OCI-LY1 (cell line): ENCODE measurements around the gene UBASH3B.

Experiments used
- H2AFZ ChIP-seq: fragments of 200-600 bp; sonication (generic), shearing (Covaris generic); 2 replicates; pipeline ENCODE4 v1.6.0; 2014; ENCODE audit warnings: antibody characterized with exemption, mild to moderate bottlenecking, low read length
- H3F3A ChIP-seq: fragments of 200-600 bp; sonication (generic), shearing (Covaris generic); 2 replicates; pipeline ENCODE4 v1.6.0; 2014; ENCODE audit warnings: mild to moderate bottlenecking, antibody characterized with exemption, low read length, moderate library complexity; ENCODE audit not compliant: insufficient read depth
- H3K27ac ChIP-seq: fragments of 200-600 bp; sonication (generic); 2 replicates; pipeline ENCODE4 v1.5.1; 2014; ENCODE audit warnings: low read length, mixed run types, mild to moderate bottlenecking, low read depth; ENCODE audit not compliant: poor library complexity, severe bottlenecking
- H3K27me3 ChIP-seq: fragments of 200-600 bp; sonication (generic); 2 replicates; pipeline ENCODE4 v1.6.0; 2014; ENCODE audit warnings: antibody characterized with exemption, mild to moderate bottlenecking, low read length, moderate library complexity; ENCODE audit not compliant: insufficient read depth
- H3K36me3 ChIP-seq: fragments of 200-600 bp; sonication (generic); 2 replicates; pipeline ENCODE4 v1.6.1; 2014; ENCODE audit warnings: mild to moderate bottlenecking, antibody characterized with exemption, low read length, moderate library complexity, mixed read lengths; ENCODE audit not compliant: insufficient read depth
- H3K4me1 ChIP-seq: fragments of 200-600 bp; sonication (generic); 2 replicates; pipeline ENCODE4 v1.5.1; 2014; ENCODE audit warnings: mild to moderate bottlenecking, low read length, moderate library complexity; ENCODE audit not compliant: insufficient read depth, severe bottlenecking
- H3K4me2 ChIP-seq: fragments of 200-600 bp; sonication (generic), shearing (Covaris generic); 2 replicates; pipeline ENCODE4 v1.6.1; 2014; ENCODE audit warnings: low read length
- H3K4me3 ChIP-seq: fragments of 200-600 bp; sonication (generic); 2 replicates; pipeline ENCODE4 v1.5.1; 2014; ENCODE audit warnings: low read length, low read depth, mild to moderate bottlenecking, mixed read lengths; ENCODE audit not compliant: poor library complexity, severe bottlenecking
- H3K79me2 ChIP-seq: fragments of 200-600 bp; shearing (Covaris generic); 2 replicates; pipeline ENCODE4 v1.6.1; 2016; ENCODE audit warnings: mixed run types, low read length, mixed read lengths; ENCODE audit not compliant: insufficient read depth
- H3K9ac ChIP-seq: fragments of 200-600 bp; sonication (generic), shearing (Covaris generic); 2 replicates; pipeline ENCODE4 v1.6.1; 2014; ENCODE audit warnings: mild to moderate bottlenecking, low read length, mixed read lengths
- H3K9me2 ChIP-seq: fragments of 200-600 bp; sonication (generic), shearing (Covaris generic); 2 replicates; pipeline ENCODE4 v1.6.1; 2014; ENCODE audit warnings: low read depth, mild to moderate bottlenecking, low read length, mixed read lengths
- H3K9me3 ChIP-seq: fragments of 200-600 bp; shearing (Covaris generic); 2 replicates; pipeline ENCODE4 v1.6.1; 2014; ENCODE audit warnings: low read length, mixed read lengths
- H4K20me1 ChIP-seq: fragments of 200-600 bp; sonication (generic), shearing (Covaris generic); 2 replicates; pipeline ENCODE4 v1.6.0; 2016; ENCODE audit warnings: mild to moderate bottlenecking, low read length; ENCODE audit not compliant: insufficient read depth
- CTCF ChIP-seq: fragments of 200-600 bp; sonication (generic), shearing (Covaris generic); IDR thresholded peaks from 2 replicates; pipeline ENCODE4 v1.5.1; 2017; ENCODE audit warnings: mild to moderate bottlenecking, antibody characterized with exemption, low read length, moderate library complexity, mixed read lengths
- EZH2 ChIP-seq: fragments of 200-600 bp; sonication (generic), shearing (Covaris generic); IDR thresholded peaks from 2 replicates; pipeline ENCODE4 v1.8.0; 2017; ENCODE audit warnings: borderline replicate concordance, mixed run types, mild to moderate bottlenecking, antibody characterized with exemption, low read length, moderate library complexity, mixed read lengths

UBASH3B gene

GRCh38 chr11:122755409-122755808 is 99.9 kb downstream of the UBASH3B start:
- H4K20me1 ChIP-seq: no peaks in the 10 kb centered on the region

GRCh38 chr11:122755941-122756340 is 100.4 kb downstream of the UBASH3B start:
- H3F3A ChIP-seq: no peaks in the 10 kb centered on the region
- peak overlapping the region; percentile 48 for H3K27ac ChIP-seq
- peak overlapping the region; percentile 18; the same call in 1 of the 2 replicates for H3K4me2 ChIP-seq
- no peaks in the 10 kb centered on the region for H3K27me3 ChIP-seq
- no peaks in the 10 kb centered on the region for H3K9me3 ChIP-seq
- TF ChIP-seq CTCF (no peak), EZH2 (no peak)
- H4K20me1 ChIP-seq: no peaks in the 10 kb centered on the region
- H2AFZ ChIP-seq: 0 out of 2 replicates have a peak overlapping the region, but pooled peaks have one; percentile 5
- no peaks in the 10 kb centered on the region for H3K79me2 ChIP-seq
- H3K9me2 ChIP-seq: no peaks in the 10 kb centered on the region
- H3K4me1 ChIP-seq: peaks cover 27% of the 10 kb centered on the region
- H3K36me3 ChIP-seq: no peaks in the 10 kb centered on the region
- H3K4me3 ChIP-seq: no peak overlapping the region
- H3K9ac ChIP-seq: 0 out of 2 replicates have a peak overlapping the region, but pooled peaks have one; percentile 1

More at GRCh38 chr11:122755409-122755808, 99.9 kb downstream of the UBASH3B start:
- no peaks in the 10 kb centered on the region for H3K9me2 ChIP-seq
- no peak overlapping the region for H3K9ac ChIP-seq
- peaks cover 27% of the 10 kb centered on the region for H3K4me1 ChIP-seq
- H3K9me3 ChIP-seq: no peaks in the 10 kb centered on the region
- no peak overlapping the region for H3K4me2 ChIP-seq
- H3K4me3 ChIP-seq: no peak overlapping the region
- no peaks in the 10 kb centered on the region for H3K27me3 ChIP-seq
- H3K79me2 ChIP-seq: no peaks in the 10 kb centered on the region
- TF ChIP-seq EZH2 (no peak), CTCF (no peak)
- no peak overlapping the region for H2AFZ ChIP-seq
- H3K36me3 ChIP-seq: no peaks in the 10 kb centered on the region
- no peaks in the 10 kb centered on the region for H3F3A ChIP-seq
- H3K27ac ChIP-seq: no peak overlapping the region

- H3K9me3 ChIP-seq: no peaks in the 10 kb centered on the region
- peak overlapping the region; percentile 48 for H3K27ac ChIP-seq
- H3K27me3 ChIP-seq: no peaks in the 10 kb centered on the region
- no peak overlapping the region for H3K4me3 ChIP-seq
- H3F3A ChIP-seq: no peaks in the 10 kb centered on the region
- H3K4me1 ChIP-seq: peaks cover 27% of the 10 kb centered on the region
- H3K9me2 ChIP-seq: no peaks in the 10 kb centered on the region
- H3K36me3 ChIP-seq: no peaks in the 10 kb centered on the region
- H3K79me2 ChIP-seq: no peaks in the 10 kb centered on the region
- H3K9ac ChIP-seq: 0 out of 2 replicates have a peak overlapping the region, but pooled peaks have one; percentile 1
- peak overlapping the region; percentile 36; the same call in 1 of the 2 replicates for H2AFZ ChIP-seq
- H3K4me2 ChIP-seq: peak overlapping the region; percentile 18; the same call in 1 of the 2 replicates
- TF ChIP-seq CTCF (peak; percentile 72), EZH2 (no peak)
- H4K20me1 ChIP-seq: no peaks in the 10 kb centered on the region
These were observed 100.9 kb downstream of the UBASH3B start for GRCh38 chr11:122756417-122756816.
